Osteoblast (primary cell): ENCODE results near the gene NUPR1. TPM values are rescaled to one million over a fixed set of nuclear protein-coding genes. Genes with fewer than 3 reads are reported as not detected.

ENCODE experiments used
- DNase-seq: peaks from one replicate; pipeline ENCODE4 v3.0.0; 2011; ENCODE audit warnings: low spot score, mixed read lengths; ENCODE audit not compliant: insufficient read length; ENCODE audit errors: missing footprints
- H2AFZ ChIP-seq: 2 replicates; pipeline ENCODE4 v1.6.0; 2011; ENCODE audit warnings: mild to moderate bottlenecking, low read length
- H3K27ac ChIP-seq: 2 replicates; pipeline ENCODE4 v1.5.1; 2011; ENCODE audit warnings: mild to moderate bottlenecking, low read depth, low read length, moderate library complexity
- H3K27me3 ChIP-seq: 2 replicates; pipeline ENCODE4 v1.6.0; 2012; ENCODE audit warnings: mild to moderate bottlenecking, control low read depth, inconsistent platforms, low read length, moderate library complexity; ENCODE audit not compliant: insufficient read depth
- H3K36me3 ChIP-seq: 2 replicates; pipeline ENCODE4 v1.5.1; 2011; ENCODE audit warnings: mild to moderate bottlenecking, low read length, control low read depth, moderate library complexity; ENCODE audit not compliant: insufficient read depth
- H3K4me1 ChIP-seq: 2 replicates; pipeline ENCODE4 v1.5.1; 2011; ENCODE audit warnings: mild to moderate bottlenecking, low read length, control low read depth, moderate library complexity; ENCODE audit not compliant: insufficient read depth
- H3K4me2 ChIP-seq: 2 replicates; pipeline ENCODE4 v1.6.0; 2011; ENCODE audit warnings: mild to moderate bottlenecking, low read length; ENCODE audit not compliant: insufficient read depth
- H3K4me3 ChIP-seq: fragments of 200-600 bp; sonication (generic); 3 replicates; pipeline ENCODE4 v1.5.1; 2012; ENCODE audit warnings: mild to moderate bottlenecking, low read length, inconsistent platforms; ENCODE audit not compliant: insufficient read depth
- H3K79me2 ChIP-seq: 2 replicates; pipeline ENCODE4 v1.6.0; 2012; ENCODE audit warnings: mild to moderate bottlenecking, low read length, control low read depth, inconsistent platforms; ENCODE audit not compliant: insufficient read depth
- H3K9me3 ChIP-seq: 2 replicates; pipeline ENCODE4 v1.5.1; 2011; ENCODE audit warnings: low read depth, low read length, control low read depth
- H4K20me1 ChIP-seq: 2 replicates; pipeline ENCODE4 v1.6.0; 2012; ENCODE audit warnings: mild to moderate bottlenecking, low read length, control low read depth; ENCODE audit not compliant: insufficient read depth
- CTCF ChIP-seq: IDR thresholded peaks from 2 replicates; pipeline ENCODE4 v1.5.1; 2011; ENCODE audit warnings: mild to moderate bottlenecking, low read depth, low read length, moderate library complexity; ENCODE audit errors: extremely low read depth
- total RNA-seq: library from RNA; depleted of rRNA; stranded (reverse); fragments of >200 nt; gene quantifications from 2 replicates; pipeline ENCODE4 v1.2.3, GENCODE V29; 2012

NUPR1 gene
- total RNA-seq, 1 donor, result 27.9 TPM

DNA sequence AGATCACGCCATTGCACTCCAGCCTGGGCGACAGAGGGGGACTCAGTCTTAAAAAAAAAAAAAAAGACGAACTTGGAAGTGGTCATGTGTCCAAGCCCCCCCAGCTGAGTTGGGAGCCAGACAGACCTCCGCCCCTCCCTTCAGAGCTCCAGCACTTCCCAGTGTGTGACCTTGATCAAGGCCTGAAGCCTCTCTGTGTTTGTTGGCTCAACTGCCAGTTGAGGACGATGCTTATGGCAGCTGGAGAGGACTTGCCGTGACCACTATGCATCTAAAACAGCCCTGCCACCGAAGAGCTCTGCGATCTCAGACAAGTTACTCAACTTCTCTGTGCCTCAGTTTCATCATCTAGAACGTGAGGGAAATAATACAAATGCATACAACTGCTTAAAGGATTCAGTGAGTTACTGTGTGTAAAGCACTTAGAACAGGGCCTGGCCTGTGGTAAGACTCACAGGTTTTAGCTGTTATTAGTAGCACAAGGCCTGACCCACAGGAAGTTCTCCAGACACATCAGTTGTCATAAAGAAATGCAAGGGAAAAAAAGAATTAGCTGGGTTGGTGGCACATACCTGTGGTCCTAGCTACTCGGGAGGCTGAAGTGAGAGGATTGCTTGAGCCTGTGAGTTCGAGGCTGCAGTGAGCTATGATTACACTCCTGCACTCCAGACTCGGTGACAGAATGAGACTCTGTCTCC is 25.1 kb downstream of the NUPR1 start:
- H3K79me2 ChIP-seq, result no peaks in the 10 kb centered on the region
- H3K9me3 ChIP-seq, result no peaks in the 10 kb centered on the region
- no peak overlapping the region for H3K27ac ChIP-seq
- no peaks in the 10 kb centered on the region for H3K27me3 ChIP-seq
- no peak for TF ChIP-seq CTCF
- H3K4me2 ChIP-seq, result no peak overlapping the region
- H3K4me3 ChIP-seq, result no peak overlapping the region
- no peak for DNase-seq
- no peaks in the 10 kb centered on the region for H3K4me1 ChIP-seq
- no peak overlapping the region for H2AFZ ChIP-seq
- H3K36me3 ChIP-seq, result no peaks in the 10 kb centered on the region
- H4K20me1 ChIP-seq, result no peaks in the 10 kb centered on the region

- Histone ChIP-seq H3K27ac (no peak overlapping the region), H3K4me2 (no peak overlapping the region), H2AFZ (no peak overlapping the region), H4K20me1 (no peaks in the 10 kb centered on the region), H3K4me3 (no peak overlapping the region), H3K4me1 (no peaks in the 10 kb centered on the region), H3K79me2 (no peaks in the 10 kb centered on the region), H3K27me3 (peaks cover 5% of the 10 kb centered on the region), H3K36me3 (no peaks in the 10 kb centered on the region), H3K9me3 (no peaks in the 10 kb centered on the region)
- TF ChIP-seq CTCF, result no peak
- peak; percentile 81 for DNase-seq
These were observed 26.7 kb downstream of the NUPR1 start for GRCh38 chr16:28511801-28512789.

DNA sequence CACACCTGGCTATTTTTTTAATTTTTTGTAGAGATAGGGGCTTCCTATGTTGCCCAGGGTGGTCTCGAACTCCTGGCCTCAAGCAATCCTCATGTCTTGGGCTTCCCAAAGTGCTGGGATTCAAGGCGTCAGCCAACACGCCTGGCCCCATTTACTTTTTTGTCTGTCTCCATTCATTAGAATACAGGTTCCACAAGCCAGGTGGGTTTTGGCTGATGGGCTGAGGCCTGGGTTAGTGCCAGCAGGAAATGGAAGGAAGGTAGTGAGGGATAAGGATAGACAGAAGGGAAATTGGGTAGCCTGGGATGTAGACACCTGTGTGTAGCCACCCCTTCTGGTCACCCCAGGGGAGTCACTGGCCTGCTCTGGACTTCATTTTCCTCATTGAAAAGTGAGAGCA is 27.7 kb downstream of the NUPR1 start:
- no peak overlapping the region for H2AFZ ChIP-seq
- no peak for TF ChIP-seq CTCF
- no peaks in the 10 kb centered on the region for H3K36me3 ChIP-seq
- no peaks in the 10 kb centered on the region for H3K4me1 ChIP-seq
- no peak for DNase-seq
- peaks cover 12% of the 10 kb centered on the region for H3K27me3 ChIP-seq
- no peak overlapping the region for H3K27ac ChIP-seq
- H4K20me1 ChIP-seq, result no peaks in the 10 kb centered on the region
- no peak overlapping the region for H3K4me3 ChIP-seq
- no peak overlapping the region for H3K4me2 ChIP-seq
- no peaks in the 10 kb centered on the region for H3K9me3 ChIP-seq
- no peaks in the 10 kb centered on the region for H3K79me2 ChIP-seq

GRCh38 chr16:28505489-28506137 is 33.2 kb downstream of the NUPR1 start:
- Histone ChIP-seq H3K9me3 (no peaks in the 10 kb centered on the region), H2AFZ (no peak overlapping the region), H4K20me1 (no peaks in the 10 kb centered on the region), H3K27ac (no peak overlapping the region), H3K4me1 (no peaks in the 10 kb centered on the region), H3K36me3 (no peaks in the 10 kb centered on the region), H3K27me3 (peaks cover 22% of the 10 kb centered on the region), H3K79me2 (no peaks in the 10 kb centered on the region), H3K4me3 (no peak overlapping the region), H3K4me2 (no peak overlapping the region)
- TF ChIP-seq CTCF, result no peak
- DNase-seq, result peak; percentile 44
